ENCODE data around the gene RAB33A. TPM values are rescaled to one million over a fixed set of nuclear protein-coding genes. Genes with fewer than 3 reads are reported as not detected.
"Not testable (repeated sequence)": the region's sequence is repeated elsewhere in the genome, so short reads cannot be mapped to it uniquely, and the experiment has no call there.

RAB33A gene
- polyA plus RNA-seq, 1 donor from 2014 or later: 74.7 TPM

GRCh38 chrX:130224810-130225209, 53.0 kb downstream of the RAB33A start:
- TF ChIP-seq RAD21 (conservative IDR thresholded peaks at IDR 0.05) (no peak), EP300 (conservative IDR thresholded peaks at IDR 0.05; ENCODE audit: poor library complexity, severe bottlenecking) (no peak), EZH2 (IDR thresholded peaks at IDR 0.05; ENCODE audit: borderline replicate concordance, insufficient read depth, low read length, poor library complexity, severe bottlenecking) (no peak), SMC3 (conservative IDR thresholded peaks at IDR 0.05; ENCODE audit: poor library complexity) (no peak), CTCF (IDR thresholded peaks at IDR 0.05; ENCODE audit: poor library complexity, severe bottlenecking) (no peak), TAF1 (IDR thresholded peaks at IDR 0.05; ENCODE audit: low read depth) (no peak), MXI1 (conservative IDR thresholded peaks at IDR 0.05; ENCODE audit: poor library complexity, severe bottlenecking) (no peak), POLR2AphosphoS5 (IDR thresholded peaks at IDR 0.05) (no peak)
- TF ChIP-seq, protein P1, sequence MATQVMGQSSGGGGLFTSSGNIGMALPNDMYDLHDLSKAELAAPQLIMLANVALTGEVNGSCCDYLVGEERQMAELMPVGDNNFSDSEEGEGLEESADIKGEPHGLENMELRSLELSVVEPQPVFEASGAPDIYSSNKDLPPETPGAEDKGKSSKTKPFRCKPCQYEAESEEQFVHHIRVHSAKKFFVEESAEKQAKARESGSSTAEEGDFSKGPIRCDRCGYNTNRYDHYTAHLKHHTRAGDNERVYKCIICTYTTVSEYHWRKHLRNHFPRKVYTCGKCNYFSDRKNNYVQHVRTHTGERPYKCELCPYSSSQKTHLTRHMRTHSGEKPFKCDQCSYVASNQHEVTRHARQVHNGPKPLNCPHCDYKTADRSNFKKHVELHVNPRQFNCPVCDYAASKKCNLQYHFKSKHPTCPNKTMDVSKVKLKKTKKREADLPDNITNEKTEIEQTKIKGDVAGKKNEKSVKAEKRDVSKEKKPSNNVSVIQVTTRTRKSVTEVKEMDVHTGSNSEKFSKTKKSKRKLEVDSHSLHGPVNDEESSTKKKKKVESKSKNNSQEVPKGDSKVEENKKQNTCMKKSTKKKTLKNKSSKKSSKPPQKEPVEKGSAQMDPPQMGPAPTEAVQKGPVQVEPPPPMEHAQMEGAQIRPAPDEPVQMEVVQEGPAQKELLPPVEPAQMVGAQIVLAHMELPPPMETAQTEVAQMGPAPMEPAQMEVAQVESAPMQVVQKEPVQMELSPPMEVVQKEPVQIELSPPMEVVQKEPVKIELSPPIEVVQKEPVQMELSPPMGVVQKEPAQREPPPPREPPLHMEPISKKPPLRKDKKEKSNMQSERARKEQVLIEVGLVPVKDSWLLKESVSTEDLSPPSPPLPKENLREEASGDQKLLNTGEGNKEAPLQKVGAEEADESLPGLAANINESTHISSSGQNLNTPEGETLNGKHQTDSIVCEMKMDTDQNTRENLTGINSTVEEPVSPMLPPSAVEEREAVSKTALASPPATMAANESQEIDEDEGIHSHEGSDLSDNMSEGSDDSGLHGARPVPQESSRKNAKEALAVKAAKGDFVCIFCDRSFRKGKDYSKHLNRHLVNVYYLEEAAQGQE (IDR thresholded peaks at IDR 0.05; ENCODE audit: borderline replicate concordance): no peak
- H3K36me3 ChIP-seq (ENCODE audit: insufficient read depth, low read length): no peaks in the 10 kb centered on the region
- H3K27me3 ChIP-seq (ENCODE audit: insufficient read depth, low read depth, low read length): no peaks in the 10 kb centered on the region

DNA sequence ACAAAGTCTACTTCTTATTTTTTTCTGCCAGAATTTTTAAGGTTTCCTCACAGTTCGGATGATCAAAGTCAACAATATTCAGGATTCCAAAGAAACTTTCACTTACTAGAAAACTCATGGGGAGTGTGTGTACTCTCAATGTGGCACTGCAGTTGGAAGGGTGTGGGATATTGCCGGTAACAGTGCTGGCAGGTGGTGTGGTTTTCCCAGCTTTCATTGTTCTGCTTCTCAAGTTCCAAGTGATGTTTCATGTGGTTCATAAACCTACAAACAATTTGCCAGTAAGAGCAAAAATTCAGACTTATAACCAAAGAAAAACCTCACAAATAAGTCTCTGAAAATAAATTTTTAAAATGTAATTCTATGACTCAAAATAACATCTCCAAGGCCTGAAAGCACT, 57.1 kb downstream of the RAB33A start:
- Histone ChIP-seq H3K4me3 (ENCODE audit: low read length) (no peak overlapping the region), H3K79me2 (replicated peaks; ENCODE audit: insufficient read depth, low read length) (no peaks in the 10 kb centered on the region), H3K9ac (ENCODE audit: low read length) (no peak overlapping the region), H3K9me2 (ENCODE audit: insufficient read depth, low read length) (no peaks in the 10 kb centered on the region), H3K36me3 (ENCODE audit: insufficient read depth, low read length) (no peaks in the 10 kb centered on the region), H3K27ac (ENCODE audit: low read length) (no peak overlapping the region), H3F3A (ENCODE audit: insufficient read depth, low read length, poor library complexity, severe bottlenecking) (no peaks in the 10 kb centered on the region), H3K27me3 (ENCODE audit: insufficient read depth, low read depth, low read length) (no peaks in the 10 kb centered on the region), H3K4me2 (ENCODE audit: low read length) (no peak overlapping the region), H4K20me1 (ENCODE audit: insufficient read depth) (no peaks in the 10 kb centered on the region), H3K9me3 (ENCODE audit: low read length) (no peaks in the 10 kb centered on the region), H2AFZ (ENCODE audit: low read depth, low read length) (no peak overlapping the region)
- TF ChIP-seq CTCF (IDR thresholded peaks at IDR 0.05; ENCODE audit: poor library complexity, severe bottlenecking) (no peak), EZH2 (IDR thresholded peaks at IDR 0.05; ENCODE audit: borderline replicate concordance, insufficient read depth, low read length, poor library complexity, severe bottlenecking) (no peak), POLR2AphosphoS5 (IDR thresholded peaks at IDR 0.05) (no peak), SMC3 (conservative IDR thresholded peaks at IDR 0.05; ENCODE audit: poor library complexity) (no peak), TAF1 (IDR thresholded peaks at IDR 0.05; ENCODE audit: low read depth) (no peak), RAD21 (conservative IDR thresholded peaks at IDR 0.05) (no peak), MXI1 (conservative IDR thresholded peaks at IDR 0.05; ENCODE audit: poor library complexity, severe bottlenecking) (no peak), EP300 (conservative IDR thresholded peaks at IDR 0.05; ENCODE audit: poor library complexity, severe bottlenecking) (no peak)
- TF ChIP-seq, protein P1 (IDR thresholded peaks at IDR 0.05; ENCODE audit: borderline replicate concordance): no peak

More at GRCh38 chrX:130224810-130225209, 53.0 kb downstream of the RAB33A start:
- Histone ChIP-seq H3K79me2 (replicated peaks; ENCODE audit: insufficient read depth, low read length) (no peaks in the 10 kb centered on the region), H3K9me3 (ENCODE audit: low read length) (no peaks in the 10 kb centered on the region), H3K9ac (ENCODE audit: low read length) (no peak overlapping the region), H3K4me3 (ENCODE audit: low read length) (no peak overlapping the region), H2AFZ (ENCODE audit: low read depth, low read length) (no peak overlapping the region), H3K9me2 (ENCODE audit: insufficient read depth, low read length) (no peaks in the 10 kb centered on the region), H4K20me1 (ENCODE audit: insufficient read depth) (no peaks in the 10 kb centered on the region), H3K27ac (ENCODE audit: low read length) (no peak overlapping the region), H3F3A (ENCODE audit: insufficient read depth, low read length, poor library complexity, severe bottlenecking) (no peaks in the 10 kb centered on the region), H3K4me2 (ENCODE audit: low read length) (no peak overlapping the region)

DNA sequence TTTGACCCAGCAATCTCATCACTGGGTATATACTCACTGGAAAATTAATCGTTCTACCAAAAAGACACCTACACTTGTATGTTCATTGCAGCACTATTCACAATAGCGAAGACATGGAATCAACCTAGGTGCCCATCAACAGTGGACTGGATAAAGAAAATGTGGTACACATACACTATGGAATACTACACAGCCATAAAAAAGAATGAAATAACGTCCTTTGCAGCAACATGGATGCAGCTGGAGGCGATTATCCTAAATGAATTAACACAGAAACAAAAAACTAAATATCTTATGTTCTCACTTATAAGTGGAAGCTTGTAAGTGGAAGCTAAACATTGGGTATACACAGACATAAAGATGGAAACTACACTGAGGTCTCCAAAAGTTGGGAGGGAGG, 59.4 kb downstream of the RAB33A start:
- H3K9me2 ChIP-seq (ENCODE audit: insufficient read depth, low read length); H3K4me3 ChIP-seq (ENCODE audit: low read length); H3K9ac ChIP-seq (ENCODE audit: low read length); H2AFZ ChIP-seq (ENCODE audit: low read depth, low read length); H3K4me2 ChIP-seq (ENCODE audit: low read length); H3K36me3 ChIP-seq (ENCODE audit: insufficient read depth, low read length); H4K20me1 ChIP-seq (ENCODE audit: insufficient read depth); H3K9me3 ChIP-seq (ENCODE audit: low read length); H3K79me2 ChIP-seq (replicated peaks; ENCODE audit: insufficient read depth, low read length); H3F3A ChIP-seq (ENCODE audit: insufficient read depth, low read length, poor library complexity, severe bottlenecking); H3K27me3 ChIP-seq (ENCODE audit: insufficient read depth, low read depth, low read length); H3K27ac ChIP-seq (ENCODE audit: low read length): not testable (repeated sequence)
